Measurements from ENCODE around the gene TOX2. TPM values are rescaled to one million over a fixed set of nuclear protein-coding genes. Genes with fewer than 3 reads are reported as not detected.

The TOX2 gene
- total RNA-seq, 5 donors from 2014 or later (not counting 1 experiment from before 2014, with no cell fraction given) = 0.38 to 3.0 (median 1.6) TPM

DNA sequence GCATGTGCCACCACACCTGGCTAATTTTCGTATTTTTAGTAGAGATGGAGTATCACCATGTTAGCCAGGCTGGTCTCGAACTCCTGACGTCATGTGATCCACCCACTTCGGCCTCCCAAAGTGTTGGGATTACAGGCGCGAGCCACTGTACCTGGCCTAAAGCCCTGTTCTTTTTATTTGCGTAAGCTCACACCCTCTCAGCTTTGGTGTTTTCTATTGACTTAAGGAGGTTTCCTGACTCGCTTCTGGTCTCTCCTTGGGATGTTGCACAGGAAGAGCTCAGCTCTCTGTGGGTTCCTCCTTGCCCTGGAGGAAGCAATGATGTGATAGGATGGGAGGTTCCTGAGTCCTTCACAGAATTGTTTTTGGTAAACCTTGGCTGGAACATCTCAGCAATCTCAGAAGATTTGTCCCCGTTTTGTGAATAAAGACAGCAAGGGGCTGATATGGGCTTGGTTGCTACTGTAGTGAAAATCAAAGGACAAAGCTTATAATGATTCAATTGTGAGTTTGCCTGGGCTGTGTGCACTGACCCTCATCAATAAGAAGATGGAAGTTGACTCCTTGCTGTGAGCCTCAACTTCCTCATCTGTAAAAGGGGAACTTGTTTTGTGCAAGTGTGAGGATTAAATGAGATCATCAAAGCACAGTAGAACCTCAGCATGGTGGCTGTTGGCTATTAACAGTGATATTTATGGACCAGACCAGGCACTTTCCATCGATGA, 27.0 kb downstream of the TOX2 start:
- no peak overlapping the region for H3K4me3 ChIP-seq (ENCODE audit: control insufficient read depth in 1 of 2, extremely low read depth in 1 of 2, low read length in 1 of 2)
- no peaks in the 10 kb centered on the region for H3K9me3 Mint-ChIP-seq
- peak overlapping the region in 1 of 3 donors; percentile 30 for H3K4me3 Mint-ChIP-seq
- peaks cover 64 to 75% (median 68%) of the 10 kb centered on the region in 3 donors for H3K4me1 Mint-ChIP-seq
- H3K27me3 Mint-ChIP-seq = peaks cover 3 to 6% of the 10 kb centered on the region in 2 donors
- ATAC-seq (replicated peaks in 1 of 4) (no peak), DNase-seq (no peak)
- H3K36me3 ChIP-seq (ENCODE audit: control insufficient read depth in 2 of 2, extremely low read depth in 1 of 2, insufficient read depth in 1 of 2, low read length in 1 of 2) = no peaks in the 10 kb centered on the region
- H3K27me3 ChIP-seq (replicated peaks in 1 of 2; ENCODE audit: control insufficient read depth in 2 of 2, extremely low read depth in 1 of 2, insufficient read depth in 2 of 2, low read length in 1 of 2) = peaks cover 0 to 18% of the 10 kb centered on the region in 2 experiments
- no peaks in the 10 kb centered on the region for H3K36me3 Mint-ChIP-seq
- 53% methylated on average over 3 of the region's 10 CpGs for WGBS (ENCODE audit: insufficient coverage)
- H3K27ac Mint-ChIP-seq = peak overlapping the region; percentile 49 to 88
- no peaks in the 10 kb centered on the region for H3K9me3 ChIP-seq
- POLR2A ChIA-PET = interaction anchor here (0.6 to 0.9 kb wide), 3 partner anchors 16 to 481 kb away, joined by 3 to 18 read pairs (median 4); no protein-coding TSS in a partner anchor
- CTCF ChIA-PET = interaction anchor here in 1 of 2 donors (0.7 kb wide), 2 partner anchors 7 to 95 kb away, joined by 3 read pairs; no protein-coding TSS in a partner anchor
- peaks cover 71 to 80% of the 10 kb centered on the region in 2 experiments for H3K4me1 ChIP-seq (ENCODE audit: control insufficient read depth in 1 of 2, extremely low read depth in 1 of 2, insufficient read depth in 2 of 2, low read length in 2 of 2)
- no peak overlapping the region for H3K27ac ChIP-seq (ENCODE audit: low read length)

DNA sequence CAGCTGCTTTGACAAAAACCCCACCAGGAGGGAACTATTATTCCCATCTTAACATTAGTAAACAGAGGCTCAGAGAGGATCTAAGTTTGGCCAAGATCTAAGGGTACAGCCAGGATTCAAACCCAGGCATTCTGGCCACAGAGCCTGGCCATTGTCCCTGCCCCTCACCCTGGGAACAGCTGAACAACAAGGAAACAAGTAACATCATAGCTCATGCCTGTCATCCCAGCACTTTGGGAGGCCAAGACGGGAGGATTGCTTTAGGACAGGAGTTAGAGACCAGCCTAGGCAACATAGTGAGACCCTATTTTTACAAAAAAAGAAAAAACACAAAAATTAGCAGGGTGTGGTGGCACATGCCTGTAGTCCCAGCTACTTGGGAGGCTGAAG, 27.5 kb downstream of the TOX2 start:
- H3K27ac Mint-ChIP-seq = peak overlapping the region; percentile 49 to 88
- Histone ChIP-seq H3K9me3 (no peaks in the 10 kb centered on the region), H3K27ac (ENCODE audit: low read length) (no peak overlapping the region), H3K36me3 (ENCODE audit: control insufficient read depth in 2 of 2, extremely low read depth in 1 of 2, insufficient read depth in 1 of 2, low read length in 1 of 2) (no peaks in the 10 kb centered on the region), H3K4me1 (ENCODE audit: control insufficient read depth in 1 of 2, extremely low read depth in 1 of 2, insufficient read depth in 2 of 2, low read length in 2 of 2) (peaks cover 73 to 80% of the 10 kb centered on the region in 2 experiments), H3K4me3 (ENCODE audit: control insufficient read depth in 1 of 2, extremely low read depth in 1 of 2, low read length in 1 of 2) (no peak overlapping the region), H3K27me3 (replicated peaks in 1 of 2; ENCODE audit: control insufficient read depth in 2 of 2, extremely low read depth in 1 of 2, insufficient read depth in 2 of 2, low read length in 1 of 2) (peaks cover 0 to 18% of the 10 kb centered on the region in 2 experiments)
- peaks cover 1 to 3% of the 10 kb centered on the region in 2 donors for H3K27me3 Mint-ChIP-seq
- no CpG with 5 or more reads among the region's 1 CpG for WGBS (ENCODE audit: insufficient coverage)
- no peak for DNase-seq
- ChIA-PET POLR2A (interaction anchor here in 1 of 2 donors (0.7 kb wide), 1 partner anchor 14 kb away, joined by 3 read pairs; no protein-coding TSS in a partner anchor), CTCF (no interaction called here)
- H3K9me3 Mint-ChIP-seq = no peaks in the 10 kb centered on the region
- H3K36me3 Mint-ChIP-seq = no peaks in the 10 kb centered on the region
- H3K4me3 Mint-ChIP-seq = peak overlapping the region in 1 of 3 donors; percentile 55
- H3K4me1 Mint-ChIP-seq = peaks cover 67 to 74% (median 68%) of the 10 kb centered on the region in 3 donors
- peak in 3 of 4 experiments; percentile 8 to 31 (median 9) for ATAC-seq (replicated peaks in 1 of 4)

- Histone ChIP-seq H3K4me3 (ENCODE audit: control insufficient read depth in 1 of 2, extremely low read depth in 1 of 2, low read length in 1 of 2) (no peak overlapping the region), H3K4me1 (ENCODE audit: control insufficient read depth in 1 of 2, extremely low read depth in 1 of 2, insufficient read depth in 2 of 2, low read length in 2 of 2) (peaks cover 71 to 83% of the 10 kb centered on the region in 2 experiments), H3K9me3 (no peaks in the 10 kb centered on the region), H3K27ac (ENCODE audit: low read length) (peak overlapping the region; percentile 54), H3K36me3 (ENCODE audit: control insufficient read depth in 2 of 2, extremely low read depth in 1 of 2, insufficient read depth in 1 of 2, low read length in 1 of 2) (no peaks in the 10 kb centered on the region), H3K27me3 (replicated peaks in 1 of 2; ENCODE audit: control insufficient read depth in 2 of 2, extremely low read depth in 1 of 2, insufficient read depth in 2 of 2, low read length in 1 of 2) (peaks cover 0 to 14% of the 10 kb centered on the region in 2 experiments)
- peaks cover 0 to 3% of the 10 kb centered on the region in 2 donors for H3K27me3 Mint-ChIP-seq
- peak overlapping the region; percentile 35 to 56 (median 55) for H3K4me3 Mint-ChIP-seq
- POLR2A ChIA-PET = interaction anchor here (0.7 to 0.8 kb wide), 3 partner anchors 13 to 180 kb away, joined by 3 to 4 read pairs (median 3); no protein-coding TSS in a partner anchor
- WGBS (ENCODE audit: insufficient coverage) = 0% methylated on average over 1 of the region's 9 CpGs
- no peaks in the 10 kb centered on the region for H3K36me3 Mint-ChIP-seq
- peak overlapping the region; percentile 88 to 94 for H3K27ac Mint-ChIP-seq
- no peaks in the 10 kb centered on the region for H3K9me3 Mint-ChIP-seq
- ATAC-seq (replicated peaks in 1 of 4) (peak; percentile 79 to 85 (median 83)), DNase-seq (peak in 3 of 35 experiments; percentile 12 to 62 (median 19))
- peaks cover 71 to 80% (median 73%) of the 10 kb centered on the region in 3 donors for H3K4me1 Mint-ChIP-seq
- CTCF ChIA-PET = no interaction called here
Measured at GRCh38 chr20:43942667-43943285, 28.1 kb downstream of the TOX2 start.

- H3K27me3 Mint-ChIP-seq = peaks cover 0 to 3% of the 10 kb centered on the region in 2 donors
- 100% methylated on average over 2 of the region's 5 CpGs for WGBS (ENCODE audit: insufficient coverage)
- H3K36me3 Mint-ChIP-seq = no peaks in the 10 kb centered on the region
- ChIA-PET POLR2A (interaction anchor here in 1 of 2 donors (1.3 kb wide), 1 partner anchor 9 kb away, joined by 3 read pairs; no protein-coding TSS in a partner anchor), CTCF (no interaction called here)
- peak overlapping the region; percentile 36 to 68 for H3K27ac Mint-ChIP-seq
- H3K9me3 Mint-ChIP-seq = no peaks in the 10 kb centered on the region
- DNase-seq = no peak
- H3K4me1 Mint-ChIP-seq = peaks cover 77 to 84% (median 79%) of the 10 kb centered on the region in 3 donors
- H3K4me1 ChIP-seq (ENCODE audit: control insufficient read depth in 1 of 2, extremely low read depth in 1 of 2, insufficient read depth in 2 of 2, low read length in 2 of 2) = peaks cover 69 to 87% of the 10 kb centered on the region in 2 experiments
- no peaks in the 10 kb centered on the region for H3K36me3 ChIP-seq (ENCODE audit: control insufficient read depth in 2 of 2, extremely low read depth in 1 of 2, insufficient read depth in 1 of 2, low read length in 1 of 2)
- H3K27me3 ChIP-seq (replicated peaks in 1 of 2; ENCODE audit: control insufficient read depth in 2 of 2, extremely low read depth in 1 of 2, insufficient read depth in 2 of 2, low read length in 1 of 2) = peaks cover 0 to 18% of the 10 kb centered on the region in 2 experiments
- peak overlapping the region; percentile 54 for H3K27ac ChIP-seq (ENCODE audit: low read length)
- ATAC-seq (replicated peaks in 1 of 4) = no peak
- H3K4me3 Mint-ChIP-seq = peak overlapping the region in 1 of 3 donors; percentile 55
- H3K4me3 ChIP-seq (ENCODE audit: control insufficient read depth in 1 of 2, extremely low read depth in 1 of 2, low read length in 1 of 2) = no peak overlapping the region
- no peaks in the 10 kb centered on the region for H3K9me3 ChIP-seq
Measured at GRCh38 chr20:43943725-43944124, 29.1 kb downstream of the TOX2 start.

GRCh38 chr20:43944653-43945235, 30.1 kb downstream of the TOX2 start:
- Mint-ChIP-seq H3K27ac (peak overlapping the region in 1 of 2 donors; percentile 68), H3K4me3 (peak overlapping the region in 1 of 3 donors; percentile 58), H3K4me1 (peaks cover 81 to 87% (median 83%) of the 10 kb centered on the region in 3 donors), H3K27me3 (peaks cover 0 to 3% of the 10 kb centered on the region in 2 donors), H3K36me3 (no peaks in the 10 kb centered on the region), H3K9me3 (no peaks in the 10 kb centered on the region)
- Histone ChIP-seq H3K9me3 (no peaks in the 10 kb centered on the region), H3K27ac (ENCODE audit: low read length) (no peak overlapping the region), H3K27me3 (replicated peaks in 1 of 2; ENCODE audit: control insufficient read depth in 2 of 2, extremely low read depth in 1 of 2, insufficient read depth in 2 of 2, low read length in 1 of 2) (peaks cover 0 to 22% of the 10 kb centered on the region in 2 experiments), H3K36me3 (ENCODE audit: control insufficient read depth in 2 of 2, extremely low read depth in 1 of 2, insufficient read depth in 1 of 2, low read length in 1 of 2) (no peaks in the 10 kb centered on the region), H3K4me1 (ENCODE audit: control insufficient read depth in 1 of 2, extremely low read depth in 1 of 2, insufficient read depth in 2 of 2, low read length in 2 of 2) (peaks cover 69 to 88% of the 10 kb centered on the region in 2 experiments), H3K4me3 (ENCODE audit: control insufficient read depth in 1 of 2, extremely low read depth in 1 of 2, low read length in 1 of 2) (no peak overlapping the region)
- ChIA-PET POLR2A (interaction anchor here in 1 of 2 donors (1.3 kb wide), 1 partner anchor 8 kb away, joined by 3 read pairs; no protein-coding TSS in a partner anchor), CTCF (interaction anchor here in 1 of 2 donors (0.8 kb wide), 1 partner anchor 21 kb away, joined by 3 read pairs; no protein-coding TSS in a partner anchor)
- no peak for ATAC-seq (replicated peaks in 1 of 4)
- no peak for DNase-seq
- WGBS (ENCODE audit: insufficient coverage) = 92% methylated on average over 4 of the region's 6 CpGs
